PC-3 (cell line): ENCODE data around the gene P2RX2.

Source experiments
- EZH2 ChIP-seq: fragments of 300-600 bp; sonication (generic); IDR thresholded peaks from one replicate; pipeline ENCODE4 v1.6.1; 2017; ENCODE audit warnings: antibody characterized with exemption, mild to moderate bottlenecking, low read length; ENCODE audit not compliant: unreplicated experiment
- EZH2phosphoT487 ChIP-seq: fragments of 300-600 bp; sonication (generic); IDR thresholded peaks from 2 replicates; pipeline ENCODE4 v1.6.1; 2018; ENCODE audit warnings: mild to moderate bottlenecking, antibody characterized with exemption, low read length, borderline replicate concordance
- TF ChIP-seq, protein P1 (sequence below): fragments of 300-600 bp; sonication (generic); conservative IDR thresholded peaks from 2 replicates; pipeline ENCODE4 v1.5.1; 2017; ENCODE audit warnings: antibody characterized with exemption, low read depth, mild to moderate bottlenecking, low read length

DNA sequence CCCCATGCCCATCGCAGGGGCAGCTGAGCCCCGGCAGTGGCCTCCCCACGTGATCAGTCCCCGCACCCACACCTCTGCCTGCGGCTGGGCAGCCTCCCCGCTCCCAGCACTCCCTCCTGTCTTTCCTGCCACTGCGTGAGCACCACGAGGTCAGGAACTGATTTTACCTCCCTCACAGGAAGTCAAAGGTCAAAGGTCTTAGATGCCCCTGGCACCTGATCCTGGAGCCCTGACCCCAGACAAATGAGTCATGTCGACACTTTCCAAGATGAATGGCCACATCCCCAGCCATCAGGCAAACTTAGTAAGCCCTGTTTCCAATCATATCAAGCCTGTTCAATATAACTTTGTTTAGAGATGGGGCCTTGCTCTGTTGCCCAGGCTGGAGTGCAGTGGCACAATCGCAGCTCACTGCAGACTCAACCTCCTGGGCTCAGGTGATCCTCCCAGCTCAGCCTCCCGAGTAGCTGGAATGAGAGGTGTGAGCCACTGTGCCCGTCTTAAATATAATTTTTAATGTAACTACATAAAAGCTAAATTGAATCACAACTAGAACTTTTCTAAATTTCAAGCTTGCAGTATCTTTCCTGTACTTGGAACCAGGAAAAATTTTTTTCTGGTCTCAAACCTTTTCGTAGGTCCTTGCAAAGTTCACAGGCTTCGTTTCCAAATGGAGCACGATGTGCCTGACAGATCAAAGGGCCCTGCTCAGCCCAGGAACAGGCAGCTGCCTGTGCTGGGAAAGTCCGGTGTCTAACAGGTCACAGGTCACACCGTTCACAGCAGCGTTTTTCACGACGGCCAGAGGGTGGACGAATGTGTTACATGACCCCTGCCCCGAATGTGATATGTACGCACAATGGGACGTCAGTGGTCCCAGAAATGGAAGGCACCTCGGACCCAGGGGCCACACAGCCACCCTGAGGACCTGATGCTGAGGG lies 10.1 kb upstream of the P2RX2 start:
- TF ChIP-seq, protein P1, sequence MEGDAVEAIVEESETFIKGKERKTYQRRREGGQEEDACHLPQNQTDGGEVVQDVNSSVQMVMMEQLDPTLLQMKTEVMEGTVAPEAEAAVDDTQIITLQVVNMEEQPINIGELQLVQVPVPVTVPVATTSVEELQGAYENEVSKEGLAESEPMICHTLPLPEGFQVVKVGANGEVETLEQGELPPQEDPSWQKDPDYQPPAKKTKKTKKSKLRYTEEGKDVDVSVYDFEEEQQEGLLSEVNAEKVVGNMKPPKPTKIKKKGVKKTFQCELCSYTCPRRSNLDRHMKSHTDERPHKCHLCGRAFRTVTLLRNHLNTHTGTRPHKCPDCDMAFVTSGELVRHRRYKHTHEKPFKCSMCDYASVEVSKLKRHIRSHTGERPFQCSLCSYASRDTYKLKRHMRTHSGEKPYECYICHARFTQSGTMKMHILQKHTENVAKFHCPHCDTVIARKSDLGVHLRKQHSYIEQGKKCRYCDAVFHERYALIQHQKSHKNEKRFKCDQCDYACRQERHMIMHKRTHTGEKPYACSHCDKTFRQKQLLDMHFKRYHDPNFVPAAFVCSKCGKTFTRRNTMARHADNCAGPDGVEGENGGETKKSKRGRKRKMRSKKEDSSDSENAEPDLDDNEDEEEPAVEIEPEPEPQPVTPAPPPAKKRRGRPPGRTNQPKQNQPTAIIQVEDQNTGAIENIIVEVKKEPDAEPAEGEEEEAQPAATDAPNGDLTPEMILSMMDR, result no peak
- TF ChIP-seq EZH2phosphoT487, result no peak
- TF ChIP-seq EZH2, result no peak
